OCI-LY1 (cell line): ENCODE results near the gene HTR1D.

ENCODE experiments used
- H2AFZ ChIP-seq: fragments of 200-600 bp; sonication (generic), shearing (Covaris generic); 2 replicates; pipeline ENCODE4 v1.6.0; 2014; ENCODE audit warnings: antibody characterized with exemption, mild to moderate bottlenecking, low read length
- H3F3A ChIP-seq: fragments of 200-600 bp; sonication (generic), shearing (Covaris generic); 2 replicates; pipeline ENCODE4 v1.6.0; 2014; ENCODE audit warnings: mild to moderate bottlenecking, antibody characterized with exemption, low read length, moderate library complexity; ENCODE audit not compliant: insufficient read depth
- H3K27ac ChIP-seq: fragments of 200-600 bp; sonication (generic); 2 replicates; pipeline ENCODE4 v1.5.1; 2014; ENCODE audit warnings: low read length, mixed run types, mild to moderate bottlenecking, low read depth; ENCODE audit not compliant: poor library complexity, severe bottlenecking
- H3K27me3 ChIP-seq: fragments of 200-600 bp; sonication (generic); 2 replicates; pipeline ENCODE4 v1.6.0; 2014; ENCODE audit warnings: antibody characterized with exemption, mild to moderate bottlenecking, low read length, moderate library complexity; ENCODE audit not compliant: insufficient read depth
- H3K36me3 ChIP-seq: fragments of 200-600 bp; sonication (generic); 2 replicates; pipeline ENCODE4 v1.6.1; 2014; ENCODE audit warnings: mild to moderate bottlenecking, antibody characterized with exemption, low read length, moderate library complexity, mixed read lengths; ENCODE audit not compliant: insufficient read depth
- H3K4me1 ChIP-seq: fragments of 200-600 bp; sonication (generic); 2 replicates; pipeline ENCODE4 v1.5.1; 2014; ENCODE audit warnings: mild to moderate bottlenecking, low read length, moderate library complexity; ENCODE audit not compliant: insufficient read depth, severe bottlenecking
- H3K4me2 ChIP-seq: fragments of 200-600 bp; sonication (generic), shearing (Covaris generic); 2 replicates; pipeline ENCODE4 v1.6.1; 2014; ENCODE audit warnings: low read length
- H3K4me3 ChIP-seq: fragments of 200-600 bp; sonication (generic); 2 replicates; pipeline ENCODE4 v1.5.1; 2014; ENCODE audit warnings: low read length, low read depth, mild to moderate bottlenecking, mixed read lengths; ENCODE audit not compliant: poor library complexity, severe bottlenecking
- H3K79me2 ChIP-seq: fragments of 200-600 bp; shearing (Covaris generic); 2 replicates; pipeline ENCODE4 v1.6.1; 2016; ENCODE audit warnings: mixed run types, low read length, mixed read lengths; ENCODE audit not compliant: insufficient read depth
- H3K9ac ChIP-seq: fragments of 200-600 bp; sonication (generic), shearing (Covaris generic); 2 replicates; pipeline ENCODE4 v1.6.1; 2014; ENCODE audit warnings: mild to moderate bottlenecking, low read length, mixed read lengths
- H3K9me2 ChIP-seq: fragments of 200-600 bp; sonication (generic), shearing (Covaris generic); 2 replicates; pipeline ENCODE4 v1.6.1; 2014; ENCODE audit warnings: low read depth, mild to moderate bottlenecking, low read length, mixed read lengths
- H3K9me3 ChIP-seq: fragments of 200-600 bp; shearing (Covaris generic); 2 replicates; pipeline ENCODE4 v1.6.1; 2014; ENCODE audit warnings: low read length, mixed read lengths
- H4K20me1 ChIP-seq: fragments of 200-600 bp; sonication (generic), shearing (Covaris generic); 2 replicates; pipeline ENCODE4 v1.6.0; 2016; ENCODE audit warnings: mild to moderate bottlenecking, low read length; ENCODE audit not compliant: insufficient read depth
- CTCF ChIP-seq: fragments of 200-600 bp; sonication (generic), shearing (Covaris generic); IDR thresholded peaks from 2 replicates; pipeline ENCODE4 v1.5.1; 2017; ENCODE audit warnings: mild to moderate bottlenecking, antibody characterized with exemption, low read length, moderate library complexity, mixed read lengths
- EZH2 ChIP-seq: fragments of 200-600 bp; sonication (generic), shearing (Covaris generic); IDR thresholded peaks from 2 replicates; pipeline ENCODE4 v1.8.0; 2017; ENCODE audit warnings: borderline replicate concordance, mixed run types, mild to moderate bottlenecking, antibody characterized with exemption, low read length, moderate library complexity, mixed read lengths

HTR1D gene

GRCh38 chr1:23242414-23242813, 25.1 kb upstream of the HTR1D start:
- no peak overlapping the region for H3K4me2 ChIP-seq
- no peak for TF ChIP-seq EZH2
- TF ChIP-seq CTCF: no peak

GRCh38 chr1:23239638-23240295, 22.5 kb upstream of the HTR1D start:
- TF ChIP-seq CTCF (no peak), EZH2 (no peak)
- H3K9ac ChIP-seq: no peak overlapping the region
- H3K27me3 ChIP-seq: no peaks in the 10 kb centered on the region
- H3K36me3 ChIP-seq: no peaks in the 10 kb centered on the region
- no peaks in the 10 kb centered on the region for H3K9me2 ChIP-seq
- H3K79me2 ChIP-seq: no peaks in the 10 kb centered on the region
- no peaks in the 10 kb centered on the region for H3K9me3 ChIP-seq
- H3K4me2 ChIP-seq: no peak overlapping the region
- no peaks in the 10 kb centered on the region for H3F3A ChIP-seq
- no peaks in the 10 kb centered on the region for H3K4me1 ChIP-seq
- no peak overlapping the region for H3K27ac ChIP-seq
- H4K20me1 ChIP-seq: no peaks in the 10 kb centered on the region
- no peak overlapping the region for H3K4me3 ChIP-seq
- H2AFZ ChIP-seq: no peak overlapping the region

More at GRCh38 chr1:23242414-23242813, 25.1 kb upstream of the HTR1D start:
- no peaks in the 10 kb centered on the region; the same call in 1 of the 2 replicates for H3K27me3 ChIP-seq
- H3K36me3 ChIP-seq: no peaks in the 10 kb centered on the region
- H3K9me2 ChIP-seq: no peaks in the 10 kb centered on the region
- no peak overlapping the region for H2AFZ ChIP-seq
- H3K9me3 ChIP-seq: no peaks in the 10 kb centered on the region
- no peaks in the 10 kb centered on the region for H4K20me1 ChIP-seq
- no peaks in the 10 kb centered on the region for H3F3A ChIP-seq
- no peaks in the 10 kb centered on the region for H3K4me1 ChIP-seq
- no peak overlapping the region for H3K9ac ChIP-seq
- no peak overlapping the region for H3K27ac ChIP-seq
- no peak overlapping the region for H3K4me3 ChIP-seq
- no peaks in the 10 kb centered on the region for H3K79me2 ChIP-seq

- no peak overlapping the region for H2AFZ ChIP-seq
- no peaks in the 10 kb centered on the region for H4K20me1 ChIP-seq
Observed at GRCh38 chr1:23238565-23238964, 21.3 kb upstream of the HTR1D start.

More at GRCh38 chr1:23238565-23238964, 21.3 kb upstream of the HTR1D start:
- H3K36me3 ChIP-seq: no peaks in the 10 kb centered on the region
- TF ChIP-seq EZH2 (no peak), CTCF (no peak)
- H3K79me2 ChIP-seq: no peaks in the 10 kb centered on the region
- no peak overlapping the region for H3K4me2 ChIP-seq
- H3K27me3 ChIP-seq: no peaks in the 10 kb centered on the region
- H3K27ac ChIP-seq: no peak overlapping the region
- H3K9me2 ChIP-seq: no peaks in the 10 kb centered on the region
- no peak overlapping the region for H3K4me3 ChIP-seq
- no peaks in the 10 kb centered on the region for H3K9me3 ChIP-seq
- H3K9ac ChIP-seq: no peak overlapping the region
- H3K4me1 ChIP-seq: no peaks in the 10 kb centered on the region
- no peaks in the 10 kb centered on the region for H3F3A ChIP-seq
